Endothelial cell of umbilical vein (primary cell): ENCODE results near the gene ATG13. TPM values are rescaled to one million over a fixed set of nuclear protein-coding genes. Genes with fewer than 3 reads are reported as not detected.

Experiments
- BruUV-seq: library from RNA; stranded (reverse); fragments of 400-500 nt; replicated peaks from 2 replicates; lab custom pipeline; 2021; lab: Mats Ljungman, UMichigan
- CTCF ChIA-PET: fragments of 300-600, 350-600 bp; sonication (Branson Sonifier 250); formaldehyde crosslinking; loops from one replicate; lab custom pipeline; 2021; ENCODE audit warnings: antibody characterized with exemption, inconsistent platforms; lab: Charles Lee
- POLR2A ChIA-PET: fragments of 300-600, 350-600 bp; sonication (Branson Sonifier 250); formaldehyde crosslinking; loops from one replicate; lab custom pipeline; 2021; ENCODE audit warnings: antibody characterized with exemption, inconsistent platforms; lab: Charles Lee
- DNase-seq: peaks from one replicate; pipeline ENCODE4 v3.0.0-alpha.2; 2011; ENCODE audit warnings: low read depth, low spot score
- FAIRE-seq: peaks from 2 replicates; lab custom pipeline; 2011; peaks lifted over from hg19 to GRCh38; lab: Jason Lieb, UNC
- H2AFZ ChIP-seq: 2 replicates; pipeline ENCODE4 v1.6.0; 2012; ENCODE audit warnings: low read depth, low read length, control low read depth, inconsistent platforms
- H3K27ac ChIP-seq: 2 replicates; pipeline ENCODE4 v1.5.1; 2011; ENCODE audit warnings: low read depth, mild to moderate bottlenecking, control low read depth, low read length, moderate library complexity; ENCODE audit not compliant: insufficient read depth
- H3K27me3 ChIP-seq, 2 experiments: 2 replicates each; pipeline versions ENCODE4 v1.6.0 to v1.6.1; 2011; ENCODE audit warnings: low read length in 2 of 2, mixed read lengths in 1 of 2; ENCODE audit not compliant: control insufficient read depth in 2 of 2, insufficient read depth in 2 of 2
- H3K36me3 ChIP-seq, 2 experiments: 2 replicates in 1 of 2; 3 replicates in 1 of 2; pipeline ENCODE4 v1.5.1; 2011; ENCODE audit warnings: low read length in 2 of 2, mild to moderate bottlenecking in 1 of 2, moderate library complexity in 1 of 2; ENCODE audit not compliant: control insufficient read depth in 2 of 2, insufficient read depth in 2 of 2; ENCODE audit errors: extremely low read depth in 1 of 2
- H3K4me1 ChIP-seq: 3 replicates; pipeline ENCODE4 v1.5.1; 2011; ENCODE audit warnings: mild to moderate bottlenecking, low read length; ENCODE audit not compliant: control insufficient read depth, insufficient read depth; ENCODE audit errors: extremely low read depth
- H3K4me2 ChIP-seq: 2 replicates; pipeline ENCODE4 v1.6.1; 2011; ENCODE audit warnings: low read length, control low read depth, mixed read lengths; ENCODE audit not compliant: insufficient read depth
- H3K4me3 ChIP-seq, 3 experiments: fragments of 200-600 bp in 1 of 3; sonication (generic), shearing (Covaris generic) in 1 of 3; replicated peaks in 1 of 3; 2 replicates each; pipeline ENCODE4 v1.5.1; 2011 to 2016; ENCODE audit warnings: control low read depth in 3 of 3, low read length in 3 of 3, mild to moderate bottlenecking in 2 of 3, inconsistent platforms in 1 of 3, low read depth in 1 of 3, moderate library complexity in 1 of 3; ENCODE audit not compliant: insufficient read depth in 1 of 3
- H3K79me2 ChIP-seq: 2 replicates; pipeline ENCODE4 v1.6.0; 2012; ENCODE audit warnings: low read length, inconsistent platforms; ENCODE audit not compliant: control insufficient read depth, insufficient read depth
- H3K9ac ChIP-seq: replicated peaks from 2 replicates; pipeline ENCODE3; 2011; ENCODE audit warnings: low read length, control low read depth; ENCODE audit not compliant: insufficient read depth; ENCODE audit errors: extremely low read depth
- H3K9me1 ChIP-seq: replicated peaks from 3 replicates; pipeline ENCODE4 v1.6.0; 2011; ENCODE audit warnings: mild to moderate bottlenecking, low read length; ENCODE audit not compliant: control insufficient read depth, insufficient read depth; ENCODE audit errors: extremely low read depth
- H3K9me3 ChIP-seq: replicated peaks from 2 replicates; pipeline ENCODE4 v1.5.1; 2012; ENCODE audit warnings: low read length, inconsistent platforms; ENCODE audit not compliant: control insufficient read depth, insufficient read depth
- H4K20me1 ChIP-seq: replicated peaks from 2 replicates; pipeline ENCODE3; 2011; ENCODE audit warnings: mild to moderate bottlenecking, low read length; ENCODE audit not compliant: control insufficient read depth, insufficient read depth; ENCODE audit errors: extremely low read depth
- CTCF ChIP-seq, 2 donors: IDR thresholded peaks; 1 replicate in 1 of 2; 2 replicates in 1 of 2; pipeline ENCODE4 v1.5.1; 2011; ENCODE audit warnings: low read length in 2 of 2, mild to moderate bottlenecking in 2 of 2, moderate library complexity in 2 of 2, control low read depth in 1 of 2, inconsistent platforms in 1 of 2, low read depth in 1 of 2; ENCODE audit not compliant: insufficient read depth in 1 of 2; ENCODE audit errors: extremely low read depth in 1 of 2
- EZH2 ChIP-seq: IDR thresholded peaks from 2 replicates; pipeline ENCODE4 v1.6.1; 2012; ENCODE audit warnings: borderline replicate concordance, low read depth, mild to moderate bottlenecking, moderate library complexity, low read length, inconsistent platforms; ENCODE audit not compliant: severe bottlenecking
- FOS ChIP-seq: IDR thresholded peaks from 2 replicates; pipeline ENCODE4 v1.6.1; 2011; ENCODE audit warnings: mild to moderate bottlenecking, low read length, moderate library complexity, borderline replicate concordance; ENCODE audit not compliant: insufficient read depth
- GATA2 ChIP-seq: IDR thresholded peaks from 2 replicates; pipeline ENCODE4 v1.7.0; 2011; ENCODE audit warnings: low read depth, mild to moderate bottlenecking, moderate library complexity, mixed read lengths, low read length; ENCODE audit not compliant: insufficient read length, insufficient read depth
- JUN ChIP-seq: IDR thresholded peaks from 2 replicates; pipeline ENCODE4 v1.6.1; 2011; ENCODE audit warnings: borderline replicate concordance, low read depth; ENCODE audit not compliant: insufficient read length, insufficient read depth
- MAX ChIP-seq: IDR thresholded peaks from 2 replicates; pipeline ENCODE4 v1.6.1; 2011; ENCODE audit not compliant: insufficient read depth, insufficient read length
- MYC ChIP-seq: IDR thresholded peaks from one replicate; pipeline ENCODE4 v1.6.1; 2011; ENCODE audit warnings: mild to moderate bottlenecking, low read depth, low read length
- POLR2A ChIP-seq: IDR thresholded peaks from 2 replicates; pipeline ENCODE4 v1.6.1; 2012; ENCODE audit warnings: low read depth, mild to moderate bottlenecking, control low read depth, low read length
- POLR2AphosphoS5 ChIP-seq: IDR thresholded peaks from 2 replicates; pipeline ENCODE4 v1.6.1; 2012; ENCODE audit warnings: low read depth, mild to moderate bottlenecking, control low read depth, low read length, moderate library complexity; ENCODE audit not compliant: insufficient read depth
- dilution Hi-C: fragments of 300-500 bp; cut with MboI; formaldehyde crosslinking; loops from one replicate; pipeline ENCODE4 v1.15.0; 2019; ENCODE audit warnings: low sequenced_read_pairs; ENCODE audit not compliant: extremely low pct_ligation_motif_present
- intact Hi-C: fragments of 100-400 bp; cut with micrococcal nuclease; formaldehyde crosslinking; loops from one replicate; pipeline ENCODE4 v1.10.0; 2022
- polyA plus RNA-seq, 4 experiments: library from polyadenylated mRNA; depleted of rRNA in 3 of 4; stranded (reverse) in 3 of 4; unstranded in 1 of 4; fragments of >200 nt; gene quantifications; 2 replicates each; pipeline versions ENCODE4 v1.2.1 to v1.2.3, GENCODE V29; 2011 to 2012; ENCODE audit warnings: missing spikeins in 1 of 4
- total RNA-seq: library from RNA; stranded (reverse); gene quantifications from 2 replicates; pipeline ENCODE4 v1.2.3, GENCODE V29; 2021

The ATG13 gene
- total and polyA plus RNA-seq, 2 donors (not counting 3 experiments of a cell fraction or from before 2014, with no cell fraction given), result 60.1 to 66.5 TPM

- Histone ChIP-seq H3K79me2 (no peaks in the 10 kb centered on the region), H4K20me1 (no peaks in the 10 kb centered on the region), H3K9ac (no peak overlapping the region), H3K4me3 (no peak overlapping the region), H3K9me1 (no peaks in the 10 kb centered on the region), H3K4me1 (no peaks in the 10 kb centered on the region), H3K27ac (no peak overlapping the region), H3K36me3 (peaks cover 5 to 33% of the 10 kb centered on the region in 2 experiments), H3K4me2 (no peak overlapping the region), H3K9me3 (no peaks in the 10 kb centered on the region), H2AFZ (no peak overlapping the region), H3K27me3 (no peaks in the 10 kb centered on the region)
- dilution Hi-C loops, result no loop called here
- CTCF ChIA-PET, result interaction anchor here (1.1 to 1.9 kb wide), 3 partner anchors 10 to 27 kb away, joined by 3 to 6 read pairs (median 3); partner anchors contain the start of genes ARHGAP1 and ZNF408
- intact Hi-C loops, result no loop called here
- FAIRE-seq (no peak), DNase-seq (no peak)
- no TSS peak for BruUV-seq
- POLR2A ChIA-PET, result no interaction called here
- TF ChIP-seq GATA2, result no peak
- TF ChIP-seq JUN, result no peak
- no peak for TF ChIP-seq EZH2
- TF ChIP-seq POLR2A, result no peak
- TF ChIP-seq POLR2AphosphoS5, result no peak
- no peak for TF ChIP-seq MAX
- no peak for TF ChIP-seq FOS
- TF ChIP-seq CTCF (IDR thresholded peaks at IDR 0.05; ENCODE audit: extremely low read depth in 1 of 2, insufficient read depth in 1 of 2, low read depth in 1 of 2, low read length in 2 of 2), result no peak
- no peak for TF ChIP-seq MYC
Observed at GRCh38 chr11:46673713-46674462, 56.5 kb downstream of the ATG13 start.
